ENCODE data around the gene STARD7. TPM values are rescaled to one million over a fixed set of nuclear protein-coding genes. Genes with fewer than 3 reads are reported as not detected.
A peak's percentile ranks its signal among the peaks of the same experiment; 100 is the strongest.

The STARD7 gene
- total and polyA plus RNA-seq, 7 experiments from 2014 or later: 56.5 to 133 (median 75.7) TPM

DNA sequence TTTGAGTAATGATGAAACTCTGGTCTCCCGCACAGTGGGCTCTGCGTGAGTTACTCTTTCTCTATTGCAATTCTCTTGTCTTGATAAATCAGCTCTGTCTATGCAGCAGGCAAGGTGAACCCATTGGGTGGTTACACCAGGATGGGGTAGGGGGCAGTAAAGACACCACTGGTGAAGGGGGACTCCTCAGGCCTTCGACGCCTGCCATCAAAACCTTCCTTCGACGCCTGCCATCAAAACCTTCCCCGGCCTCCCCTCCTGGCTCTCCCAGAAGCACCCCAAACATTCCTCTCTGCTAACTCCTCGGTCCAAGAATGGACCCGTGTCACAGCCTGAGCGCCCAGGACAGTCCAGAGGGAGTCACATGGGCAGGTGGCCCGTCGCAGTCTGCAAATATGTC is 4.8 kb upstream of the STARD7 start:
- H3K9me3 Mint-ChIP-seq: no peaks in the 10 kb centered on the region
- CTCF ChIA-PET: interaction anchor here (0.7 kb wide), 1 partner anchor 220 kb away, joined by 4 read pairs; no protein-coding TSS in a partner anchor

GRCh38 chr2:96212339-96212738 is 3.7 kb upstream of the STARD7 start:
- Histone ChIP-seq H3K27ac (ENCODE audit: low read depth, low read length) (no peak overlapping the region), H3K27me3 (ENCODE audit: control insufficient read depth in 2 of 2, insufficient read depth in 2 of 2, low read length in 2 of 2) (no peaks in the 10 kb centered on the region), H3K4me1 (ENCODE audit: control insufficient read depth in 2 of 2, insufficient read depth in 2 of 2, low read length in 2 of 2) (peaks cover 4 to 7% of the 10 kb centered on the region in 2 donors), H3K36me3 (ENCODE audit: control insufficient read depth in 2 of 3, insufficient read depth in 3 of 3, low read length in 3 of 3) (peaks cover 0 to 7% (median 0%) of the 10 kb centered on the region in 3 experiments), H3K4me3 (ENCODE audit: low read length) (no peak overlapping the region), H3K9me3 (ENCODE audit: control insufficient read depth in 2 of 3, low read length in 3 of 3) (no peaks in the 10 kb centered on the region)
- Mint-ChIP-seq H3K9me3 (no peaks in the 10 kb centered on the region), H3K4me3 (no peak overlapping the region), H3K27ac (no peak overlapping the region), H3K4me1 (peaks cover 13 to 18% (median 17%) of the 10 kb centered on the region in 7 donors), H3K27me3 (no peaks in the 10 kb centered on the region), H3K36me3 (peaks cover 0 to 6% (median 0%) of the 10 kb centered on the region in 5 donors)
- no peak for ATAC-seq
- DNase-seq: no peak
- intact Hi-C loops (cut with micrococcal nuclease): no loop called here
- ChIA-PET POLR2A (no interaction called here), CTCF (no interaction called here)

More for the DNA sequence above, 4.8 kb upstream of the STARD7 start:
- Histone ChIP-seq H3K4me3 (ENCODE audit: low read length) (no peak overlapping the region), H3K4me1 (ENCODE audit: control insufficient read depth in 2 of 2, insufficient read depth in 2 of 2, low read length in 2 of 2) (peaks cover 0 to 7% of the 10 kb centered on the region in 2 donors), H3K27me3 (ENCODE audit: control insufficient read depth in 2 of 2, insufficient read depth in 2 of 2, low read length in 2 of 2) (no peaks in the 10 kb centered on the region), H3K27ac (ENCODE audit: low read depth, low read length) (no peak overlapping the region), H3K9me3 (ENCODE audit: control insufficient read depth in 2 of 3, low read length in 3 of 3) (no peaks in the 10 kb centered on the region), H3K36me3 (ENCODE audit: control insufficient read depth in 2 of 3, insufficient read depth in 3 of 3, low read length in 3 of 3) (peaks cover 0 to 6% (median 0%) of the 10 kb centered on the region in 3 experiments)
- no peak overlapping the region for H3K4me3 Mint-ChIP-seq
- DNase-seq: no peak
- POLR2A ChIA-PET: no interaction called here
- intact Hi-C loops (cut with micrococcal nuclease): no loop called here
- no peak overlapping the region for H3K27ac Mint-ChIP-seq
- H3K27me3 Mint-ChIP-seq: no peaks in the 10 kb centered on the region
- peaks cover 9 to 12% (median 11%) of the 10 kb centered on the region in 7 donors for H3K4me1 Mint-ChIP-seq
- ATAC-seq: no peak
- peaks cover 0 to 3% (median 0%) of the 10 kb centered on the region in 5 donors for H3K36me3 Mint-ChIP-seq

- H3K27ac Mint-ChIP-seq: peak overlapping the region in 8 of 9 donors; percentile 49 to 91 (median 74)
- no peaks in the 10 kb centered on the region for H3K27me3 Mint-ChIP-seq
- intact Hi-C loops (cut with micrococcal nuclease): loop anchor here (2.0 to 10.0 kb wide), 6 partner anchors 47 to 608 kb away; partner anchors contain the start of genes ANKRD36C (in 1 of the 2), CNNM3 (in 1 of the 2), CNNM4 (in 1 of the 2) and KANSL3 (in 1 of the 2)
- CTCF ChIA-PET: no interaction called here
- DNase-seq (no peak), ATAC-seq (no peak)
- Histone ChIP-seq H3K4me3 (ENCODE audit: low read length) (no peak overlapping the region), H3K36me3 (ENCODE audit: control insufficient read depth in 2 of 3, insufficient read depth in 3 of 3, low read length in 3 of 3) (peaks cover 0 to 10% (median 0%) of the 10 kb centered on the region in 3 experiments), H3K4me1 (ENCODE audit: control insufficient read depth in 2 of 2, insufficient read depth in 2 of 2, low read length in 2 of 2) (peaks cover 24% of the 10 kb centered on the region in 2 donors), H3K27me3 (ENCODE audit: control insufficient read depth in 2 of 2, insufficient read depth in 2 of 2, low read length in 2 of 2) (no peaks in the 10 kb centered on the region), H3K9me3 (ENCODE audit: control insufficient read depth in 2 of 3, low read length in 3 of 3) (no peaks in the 10 kb centered on the region), H3K27ac (ENCODE audit: low read depth, low read length) (no peak overlapping the region)
- peaks cover 26 to 44% (median 41%) of the 10 kb centered on the region in 7 donors for H3K4me1 Mint-ChIP-seq
- H3K9me3 Mint-ChIP-seq: no peaks in the 10 kb centered on the region
- POLR2A ChIA-PET: interaction anchor here (0.6 to 3.2 kb wide), 8 partner anchors 29 to 157 kb away, joined by 3 to 32 read pairs (median 8); partner anchors contain the start of genes CIAO1 and TMEM127
- peaks cover 0 to 18% (median 0%) of the 10 kb centered on the region in 5 donors for H3K36me3 Mint-ChIP-seq
- peak overlapping the region; percentile 84 to 100 (median 94) for H3K4me3 Mint-ChIP-seq
Observed at GRCh38 chr2:96209729-96210085, 1.1 kb upstream of the STARD7 start.

DNA sequence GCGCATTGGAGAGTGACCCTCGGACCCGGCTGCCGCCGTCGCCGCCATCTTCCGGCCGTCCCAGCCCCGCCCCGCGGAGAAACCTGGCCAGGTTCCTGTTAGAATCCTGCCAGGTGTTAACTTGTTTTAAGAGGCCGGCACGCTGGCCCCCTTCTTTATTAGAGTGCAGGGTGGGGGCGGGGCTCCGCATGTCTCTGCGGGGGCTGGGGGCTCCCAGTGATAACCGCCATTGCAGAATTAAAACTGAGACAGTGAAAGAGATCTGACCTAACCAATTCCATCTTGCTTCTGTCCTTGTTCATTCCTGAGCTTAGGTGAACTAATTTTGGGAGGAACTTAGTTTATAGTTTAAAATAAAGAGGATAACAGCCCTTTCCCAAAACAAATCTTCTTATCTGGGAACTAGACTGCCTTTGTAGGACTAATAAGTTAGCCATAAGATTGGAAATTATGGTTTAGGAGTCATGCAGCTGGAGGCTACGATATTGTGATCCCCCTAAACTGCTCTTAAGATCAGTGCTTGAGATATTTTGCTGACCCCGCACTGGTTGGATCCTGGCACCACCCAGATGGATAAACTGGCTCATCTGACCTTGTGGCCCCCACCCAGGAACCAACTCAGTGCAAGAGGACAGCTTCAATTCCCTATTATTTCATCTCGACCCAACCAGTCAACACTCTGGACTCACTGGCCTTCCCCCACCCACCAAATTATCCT is 543 bp upstream of the STARD7 start:
- Histone ChIP-seq H3K36me3 (ENCODE audit: control insufficient read depth in 2 of 3, insufficient read depth in 3 of 3, low read length in 3 of 3) (peaks cover 0 to 10% (median 0%) of the 10 kb centered on the region in 3 experiments), H3K9me3 (ENCODE audit: control insufficient read depth in 2 of 3, low read length in 3 of 3) (no peaks in the 10 kb centered on the region), H3K27me3 (ENCODE audit: control insufficient read depth in 2 of 2, insufficient read depth in 2 of 2, low read length in 2 of 2) (no peaks in the 10 kb centered on the region), H3K4me1 (ENCODE audit: control insufficient read depth in 2 of 2, insufficient read depth in 2 of 2, low read length in 2 of 2) (peaks cover 24 to 29% of the 10 kb centered on the region in 2 donors), H3K27ac (ENCODE audit: low read depth, low read length) (peak overlapping the region; percentile 87), H3K4me3 (ENCODE audit: low read length) (peak overlapping the region; percentile 83)
- intact Hi-C loops (cut with micrococcal nuclease): loop anchor here (2.0 to 10.0 kb wide), 6 partner anchors 48 to 608 kb away; partner anchors contain the start of genes ANKRD36C (in 1 of the 2), CNNM3 (in 1 of the 2), CNNM4 (in 1 of the 2) and KANSL3 (in 1 of the 2)
- peaks cover 0 to 18% (median 0%) of the 10 kb centered on the region in 5 donors for H3K36me3 Mint-ChIP-seq
- peak overlapping the region; percentile 84 to 100 (median 94) for H3K4me3 Mint-ChIP-seq
- H3K9me3 Mint-ChIP-seq: no peaks in the 10 kb centered on the region
- no peak for ATAC-seq
- ChIA-PET CTCF (interaction anchor here (1.0 kb wide), 1 partner anchor 34 kb away, joined by 3 read pairs; no protein-coding TSS in a partner anchor), POLR2A (interaction anchor here (0.6 to 3.2 kb wide), 13 partner anchors 29 to 386 kb away, joined by 3 to 32 read pairs (median 5); partner anchors contain the start of genes CIAO1, ITPRIPL1 and TMEM127)
- no peak for DNase-seq
- peaks cover 30 to 49% (median 45%) of the 10 kb centered on the region in 7 donors for H3K4me1 Mint-ChIP-seq
- peak overlapping the region; percentile 76 to 97 (median 86) for H3K27ac Mint-ChIP-seq
- no peaks in the 10 kb centered on the region for H3K27me3 Mint-ChIP-seq

GRCh38 chr2:96207774-96208142 is 869 bp downstream of the STARD7 start:
- Histone ChIP-seq H3K27me3 (ENCODE audit: control insufficient read depth in 2 of 2, insufficient read depth in 2 of 2, low read length in 2 of 2) (no peaks in the 10 kb centered on the region), H3K4me3 (ENCODE audit: low read length) (peak overlapping the region; percentile 83), H3K9me3 (ENCODE audit: control insufficient read depth in 2 of 3, low read length in 3 of 3) (no peaks in the 10 kb centered on the region), H3K4me1 (ENCODE audit: control insufficient read depth in 2 of 2, insufficient read depth in 2 of 2, low read length in 2 of 2) (peaks cover 34 to 43% of the 10 kb centered on the region in 2 donors), H3K27ac (ENCODE audit: low read depth, low read length) (peak overlapping the region; percentile 87), H3K36me3 (ENCODE audit: control insufficient read depth in 2 of 3, insufficient read depth in 3 of 3, low read length in 3 of 3) (peaks cover 0 to 10% (median 0%) of the 10 kb centered on the region in 3 experiments)
- CTCF ChIA-PET: no interaction called here
- POLR2A ChIA-PET: interaction anchor here (0.6 to 3.2 kb wide), 12 partner anchors 15 to 651 kb away, joined by 3 to 32 read pairs (median 6); partner anchors contain the start of genes CIAO1, ITPRIPL1 and TMEM127
- Mint-ChIP-seq H3K4me3 (peak overlapping the region; percentile 88 to 100 (median 95)), H3K27me3 (no peaks in the 10 kb centered on the region), H3K9me3 (no peaks in the 10 kb centered on the region), H3K27ac (peak overlapping the region; percentile 86 to 99 (median 93)), H3K4me1 (peaks cover 42 to 63% (median 57%) of the 10 kb centered on the region in 7 donors), H3K36me3 (peaks cover 0 to 21% (median 0%) of the 10 kb centered on the region in 5 donors)
- DNase-seq: no peak
- intact Hi-C loops (cut with micrococcal nuclease): loop anchor here (1.0 to 10.0 kb wide), 13 partner anchors 35 to 610 kb away; partner anchors contain the start of genes CIAO1 (in 2 of the 2), SNRNP200 (in 2 of the 2), ANKRD36C (in 1 of the 2) and CNNM3 (in 1 of the 2)
- ATAC-seq: no peak

DNA sequence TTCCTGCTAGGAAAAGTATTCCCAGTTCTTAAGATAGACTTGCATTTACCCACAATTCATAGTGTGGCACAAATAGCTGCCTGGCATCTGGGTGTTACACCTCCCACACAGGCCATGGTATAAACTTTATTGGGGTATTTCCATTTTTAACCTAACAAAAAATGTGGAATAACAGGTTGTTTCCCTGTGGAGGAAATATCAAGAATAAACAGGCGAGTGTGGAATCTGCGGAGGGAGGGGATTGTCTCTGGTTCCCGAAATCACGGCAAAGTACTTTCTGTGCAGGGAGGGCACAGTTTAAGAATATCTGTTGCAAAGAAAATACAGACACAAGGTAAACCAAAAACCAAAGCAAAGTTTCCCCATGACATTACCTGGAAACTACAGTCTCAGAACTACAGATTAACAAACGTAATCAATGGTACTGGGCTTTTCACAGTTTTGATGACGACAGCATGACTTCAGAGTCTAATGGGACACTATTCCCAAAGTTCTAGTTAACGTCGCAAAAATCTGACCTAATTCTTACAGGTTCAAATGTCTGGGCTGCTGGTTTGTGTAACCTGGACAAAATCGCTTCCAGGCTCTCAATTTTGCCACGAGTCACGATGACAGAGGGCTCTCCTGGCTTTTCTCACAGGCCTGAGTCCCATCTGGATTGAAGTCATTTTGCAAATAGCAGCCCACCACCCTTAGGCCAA is 1.4 kb downstream of the STARD7 start:
- ChIA-PET POLR2A (interaction anchor here (0.9 to 3.2 kb wide), 7 partner anchors 15 to 60 kb away, joined by 3 to 32 read pairs (median 10); partner anchors contain the start of genes CIAO1 and TMEM127), CTCF (no interaction called here)
- Mint-ChIP-seq H3K9me3 (no peaks in the 10 kb centered on the region), H3K4me3 (peak overlapping the region; percentile 88 to 100 (median 95)), H3K36me3 (peaks cover 0 to 21% (median 0%) of the 10 kb centered on the region in 5 donors), H3K27ac (peak overlapping the region; percentile 86 to 99 (median 93)), H3K4me1 (peaks cover 46 to 68% (median 62%) of the 10 kb centered on the region in 7 donors), H3K27me3 (no peaks in the 10 kb centered on the region)
- intact Hi-C loops (cut with micrococcal nuclease): loop anchor here (5.0 to 10.0 kb wide), 5 partner anchors 115 to 610 kb away; partner anchors contain the start of genes ANKRD36C (in 1 of the 2), CNNM3 (in 1 of the 2), CNNM4 (in 1 of the 2) and KANSL3 (in 1 of the 2)
- ATAC-seq (no peak), DNase-seq (peak in 2 of 9 donors; percentile 3 to 43)
- Histone ChIP-seq H3K4me1 (ENCODE audit: control insufficient read depth in 2 of 2, insufficient read depth in 2 of 2, low read length in 2 of 2) (peaks cover 40 to 48% of the 10 kb centered on the region in 2 donors), H3K27me3 (ENCODE audit: control insufficient read depth in 2 of 2, insufficient read depth in 2 of 2, low read length in 2 of 2) (no peaks in the 10 kb centered on the region), H3K36me3 (ENCODE audit: control insufficient read depth in 2 of 3, insufficient read depth in 3 of 3, low read length in 3 of 3) (peaks cover 0 to 10% (median 0%) of the 10 kb centered on the region in 3 experiments), H3K4me3 (ENCODE audit: low read length) (peak overlapping the region; percentile 83), H3K9me3 (ENCODE audit: control insufficient read depth in 2 of 3, low read length in 3 of 3) (no peaks in the 10 kb centered on the region), H3K27ac (ENCODE audit: low read depth, low read length) (peak overlapping the region; percentile 87)

Measured in naive thymus-derived CD4-positive, alpha-beta T cell (primary cell).